HepG2 (cell line): ENCODE measurements around the gene CEP20. TPM values are rescaled to one million over a fixed set of nuclear protein-coding genes. Genes with fewer than 3 reads are reported as not detected.

Source experiments
- ATAC-seq: fragments of 200-7000 bp; cut with Tn5 transposase; 3 replicates; pipeline ENCODE4 v1.9.1; 2020; ENCODE audit warnings: mild to moderate bottlenecking, moderate library complexity
- BruUV-seq: library from RNA; stranded (reverse); fragments of 400-500 nt; replicated peaks from 2 replicates; lab custom pipeline; 2021; lab: Mats Ljungman, UMichigan
- CTCF ChIA-PET: fragments of 300-600 bp; formaldehyde crosslinking; extraction: SDS; loops from one replicate; lab custom pipeline; 2021; ENCODE audit warnings: low total read pairs, inconsistent platforms, low intra/inter-chr PET ratio; lab: Yijun Ruan, JAX
- POLR2A ChIA-PET: fragments of 350-600 bp; sonication (Branson Sonifier 250); formaldehyde crosslinking; loops from one replicate; lab custom pipeline; 2020; ENCODE audit warnings: antibody characterized with exemption, inconsistent platforms; lab: Yijun Ruan, JAX
- DNase-seq: peaks from one replicate; pipeline ENCODE4 v3.0.0-alpha.2; 2015; ENCODE audit warnings: low spot score
- FAIRE-seq: peaks from 3 replicates; lab custom pipeline; 2011; peaks lifted over from hg19 to GRCh38; lab: Jason Lieb, UNC
- H2AFZ ChIP-seq: one replicate; pipeline ENCODE4 v1.6.1; 2011; ENCODE audit warnings: low read length, inconsistent platforms
- H3K27ac ChIP-seq: fragments of 300-600 bp; 3 replicates; pipeline ENCODE4 v1.8.0; 2011; ENCODE audit warnings: mixed run types, mild to moderate bottlenecking, mixed read lengths, low read length, inconsistent platforms; ENCODE audit not compliant: insufficient read depth; ENCODE audit errors: extremely low read length
- H3K27me3 ChIP-seq, 2 experiments: fragments of 200-600 bp in 1 of 2; 2 replicates in 1 of 2; 3 replicates in 1 of 2; pipeline versions ENCODE4 v1.6.0 to v1.8.0; 2011; ENCODE audit warnings: low read length in 2 of 2, mild to moderate bottlenecking in 2 of 2, moderate library complexity in 2 of 2, inconsistent platforms in 1 of 2; ENCODE audit not compliant: insufficient read depth in 2 of 2, control insufficient read depth in 1 of 2
- H3K36me3 ChIP-seq, 2 experiments: fragments of 200-600 bp in 1 of 2; replicated peaks in 1 of 2; 2 replicates in 1 of 2; 3 replicates in 1 of 2; pipeline versions ENCODE4 v1.5.1 to v1.8.0; 2011; ENCODE audit warnings: low read length in 2 of 2, inconsistent platforms in 1 of 2; ENCODE audit not compliant: insufficient read depth in 2 of 2, control insufficient read depth in 1 of 2
- H3K4me1 ChIP-seq: 2 replicates; pipeline ENCODE4 v1.5.1; 2012; ENCODE audit warnings: low read length, inconsistent platforms; ENCODE audit not compliant: insufficient read depth
- H3K4me2 ChIP-seq: 2 replicates; pipeline ENCODE4 v1.6.0; 2011; ENCODE audit warnings: low read depth, low read length, inconsistent platforms
- H3K4me3 ChIP-seq, 3 experiments: fragments of 200-600 bp in 1 of 3; sonication (generic), shearing (Covaris generic) in 1 of 3; replicated peaks in 1 of 3; 2 replicates each; pipeline ENCODE4 v1.5.1; 2011 to 2016; ENCODE audit warnings: low read length in 3 of 3, inconsistent platforms in 2 of 3, low read depth in 2 of 3, mild to moderate bottlenecking in 2 of 3, control low read depth in 1 of 3, mixed read lengths in 1 of 3; ENCODE audit not compliant: insufficient read depth in 1 of 3
- H3K79me2 ChIP-seq: one replicate; pipeline ENCODE4 v1.6.1; 2011; ENCODE audit warnings: low read length, inconsistent platforms; ENCODE audit not compliant: insufficient read depth
- H3K9ac ChIP-seq: 2 replicates; pipeline ENCODE4 v1.6.0; 2011; ENCODE audit warnings: mild to moderate bottlenecking, low read depth, low read length, inconsistent platforms; ENCODE audit not compliant: insufficient read depth
- H3K9me3 ChIP-seq: 2 replicates; pipeline ENCODE4 v1.5.1; 2012; ENCODE audit warnings: mild to moderate bottlenecking, low read length
- H4K20me1 ChIP-seq: 2 replicates; pipeline ENCODE4 v1.6.0; 2011; ENCODE audit warnings: inconsistent platforms, mild to moderate bottlenecking, low read length, moderate library complexity; ENCODE audit not compliant: insufficient read depth
- AHR ChIP-seq: IDR thresholded peaks from 2 replicates; pipeline ENCODE4 v1.6.1; 2018; ENCODE audit warnings: missing genetic modification reagents, missing compliant biosample characterization
- CAMTA2 ChIP-seq: sonication (generic); formaldehyde crosslinking; IDR thresholded peaks from 2 replicates; pipeline ENCODE4 v1.4.0; 2020; ENCODE audit warnings: mild to moderate bottlenecking, missing genetic modification reagents, borderline replicate concordance
- HHEX ChIP-seq: IDR thresholded peaks from 2 replicates; pipeline ENCODE4 v1.6.1; 2016; ENCODE audit warnings: control low read depth
- KDM2A ChIP-seq: sonication (generic); formaldehyde crosslinking; IDR thresholded peaks from 2 replicates; pipeline ENCODE4 v1.4.0; 2020; ENCODE audit warnings: low read depth, missing genetic modification reagents, borderline replicate concordance
- MLLT10 ChIP-seq: sonication (generic); formaldehyde crosslinking; IDR thresholded peaks from 2 replicates; pipeline ENCODE4 v1.4.0; 2020; ENCODE audit warnings: missing genetic modification reagents
- NCOA2 ChIP-seq: sonication (generic); formaldehyde crosslinking; IDR thresholded peaks from 2 replicates; pipeline ENCODE4 v1.8.0; 2022; ENCODE audit warnings: inconsistent platforms
- PPARG ChIP-seq: conservative IDR thresholded peaks from 2 replicates; pipeline ENCODE4 v1.6.1; 2016; ENCODE audit warnings: missing biosample characterization, missing genetic modification reagents
- ZFP36 ChIP-seq: fragments of 150-350 bp; IDR thresholded peaks from 2 replicates; pipeline ENCODE4 v1.6.1; 2018; ENCODE audit warnings: borderline replicate concordance, low read length, low read depth; ENCODE audit not compliant: partially characterized antibody
- ZKSCAN5 ChIP-seq: sonication (generic); formaldehyde crosslinking; IDR thresholded peaks from 2 replicates; pipeline ENCODE4 v1.5.1; 2020; ENCODE audit warnings: mild to moderate bottlenecking, missing genetic modification reagents
- ZNF101 ChIP-seq: sonication (generic); formaldehyde crosslinking; IDR thresholded peaks from 2 replicates; pipeline ENCODE4 v1.4.0; 2020; ENCODE audit warnings: mild to moderate bottlenecking, low read depth, missing genetic modification reagents, borderline replicate concordance
- ZNF3 ChIP-seq: IDR thresholded peaks from 2 replicates; pipeline ENCODE4 v1.7.0; 2017; ENCODE audit warnings: inconsistent platforms
- ZNF607 ChIP-seq: sonication (generic); formaldehyde crosslinking; IDR thresholded peaks from 2 replicates; pipeline ENCODE4 v1.5.1; 2020; ENCODE audit warnings: missing genetic modification reagents, mild to moderate bottlenecking, borderline replicate concordance
- WGBS: methylation state at CpG from one replicate; pipeline ENCODE4 v1.1.6; 2017; ENCODE audit warnings: low lambda C conversion rate; 5-methylcytosine and 5-hydroxymethylcytosine counted together
- in situ Hi-C: cut with HindIII; loops from 2 replicates; pipeline ENCODE4 v1.10.0; 2017; ENCODE audit warnings: low pct_unique_long_range_greater_than_20kb; ENCODE audit not compliant: extremely low pct_ligation_motif_present
- intact Hi-C: fragments of 100-400 bp; cut with micrococcal nuclease; formaldehyde crosslinking; loops from one replicate; pipeline ENCODE4 v1.10.0; 2022; ENCODE audit not compliant: unreplicated experiment
- polyA plus RNA-seq, 8 experiments: library from polyadenylated mRNA; depleted of rRNA in 3 of 8; stranded (reverse) in 7 of 8; unstranded in 1 of 8; fragments of >200 nt; fragmentation: Illumina TruSeq in 4 of 8; extraction: Trizol in 4 of 8; gene quantifications; 2 replicates each; pipeline versions ENCODE4 v1.2.1 to v1.2.3, GENCODE V29; 2011 to 2016; ENCODE audit warnings: low read depth in 4 of 8, missing spikeins in 1 of 8, mixed read lengths in 1 of 8; ENCODE audit not compliant: insufficient read depth in 1 of 8
- total RNA-seq, 5 experiments: library from RNA; depleted of rRNA; stranded (reverse); fragments of >200 nt; fragmentation: Illumina TruSeq; extraction: Trizol; gene quantifications; 2 replicates each; pipeline ENCODE4 v1.2.3, GENCODE V29; 2016; ENCODE audit warnings: low read depth in 1 of 5
- TF ChIP-seq, protein P1 (sequence below): sonication (generic); formaldehyde crosslinking; IDR thresholded peaks from 2 replicates; pipeline ENCODE4 v1.4.0; 2020; ENCODE audit warnings: mild to moderate bottlenecking, missing genetic modification reagents, borderline replicate concordance
- TF ChIP-seq, protein P2 (sequence below), 2 experiments: sonication (generic) in 1 of 2; formaldehyde crosslinking in 1 of 2; IDR thresholded peaks; 2 replicates each; pipeline versions ENCODE4 v1.4.0 to v1.6.1; 2018 to 2020; ENCODE audit warnings: missing genetic modification reagents in 2 of 2, borderline replicate concordance in 1 of 2, low read depth in 1 of 2, mild to moderate bottlenecking in 1 of 2, missing biosample characterization in 1 of 2
- TF ChIP-seq, protein P3 (sequence below): sonication (generic); formaldehyde crosslinking; IDR thresholded peaks from 2 replicates; pipeline ENCODE4 v1.5.0; 2020; ENCODE audit warnings: mild to moderate bottlenecking, missing genetic modification reagents, moderate library complexity

CEP20 gene
- total and polyA plus RNA-seq, 2 of the 13 experiments (the other 11 are each of a cell fraction or from before 2014, with no cell fraction given): 53.0 to 54.1 TPM

DNA sequence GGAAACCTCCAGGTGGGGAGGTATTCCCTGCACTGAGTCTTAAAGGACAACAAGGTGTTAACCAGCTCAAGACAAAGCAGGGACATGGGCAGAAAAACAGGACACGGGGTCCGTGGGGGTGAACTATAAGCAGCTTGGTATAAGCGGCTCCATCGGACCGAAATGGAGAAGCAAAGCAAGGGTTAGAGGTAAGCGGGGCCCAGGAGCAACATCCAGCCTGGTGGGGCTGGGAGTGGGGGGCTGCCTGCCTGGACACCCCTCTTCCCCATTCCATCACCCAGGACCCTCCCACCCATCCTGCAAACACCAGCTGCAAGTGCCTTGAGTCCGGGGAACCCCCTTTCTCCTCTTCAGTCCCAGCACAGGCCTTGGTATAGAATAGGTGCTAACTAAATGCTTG is 61.1 kb downstream of the CEP20 start:
- DNase-seq (no peak), FAIRE-seq (no peak), ATAC-seq (no peak)
- no peaks in the 10 kb centered on the region for H4K20me1 ChIP-seq
- ChIA-PET CTCF (no interaction called here), POLR2A (no interaction called here)
- no TSS peak for BruUV-seq
- H3K27ac ChIP-seq: no peak overlapping the region
- H3K36me3 ChIP-seq: no peaks in the 10 kb centered on the region
- H2AFZ ChIP-seq: no peak overlapping the region
- in situ Hi-C loops (no loop called here), intact Hi-C loops (no loop called here)
- no peaks in the 10 kb centered on the region for H3K79me2 ChIP-seq
- H3K27me3 ChIP-seq: peaks cover 16 to 62% of the 10 kb centered on the region in 2 experiments
- no peak overlapping the region for H3K4me2 ChIP-seq
- WGBS: 51% methylated on average over 7 of the region's 7 CpGs
- H3K4me3 ChIP-seq: no peak overlapping the region
- H3K9me3 ChIP-seq: no peaks in the 10 kb centered on the region
- TF ChIP-seq NCOA2 (CRISPR knock-in tag) (no peak), ZFP36 (no peak), MLLT10 (CRISPR knock-in tag) (no peak), CAMTA2 (CRISPR knock-in tag) (no peak), PPARG (CRISPR knock-in tag) (no peak), ZKSCAN5 (CRISPR knock-in tag) (no peak), AHR (CRISPR knock-in tag) (no peak), ZNF3 (CRISPR knock-in tag) (no peak), ZNF607 (CRISPR knock-in tag) (no peak), HHEX (CRISPR knock-in tag) (no peak), KDM2A (CRISPR knock-in tag) (no peak), ZNF101 (CRISPR knock-in tag) (no peak)
- TF ChIP-seq, protein P1, sequence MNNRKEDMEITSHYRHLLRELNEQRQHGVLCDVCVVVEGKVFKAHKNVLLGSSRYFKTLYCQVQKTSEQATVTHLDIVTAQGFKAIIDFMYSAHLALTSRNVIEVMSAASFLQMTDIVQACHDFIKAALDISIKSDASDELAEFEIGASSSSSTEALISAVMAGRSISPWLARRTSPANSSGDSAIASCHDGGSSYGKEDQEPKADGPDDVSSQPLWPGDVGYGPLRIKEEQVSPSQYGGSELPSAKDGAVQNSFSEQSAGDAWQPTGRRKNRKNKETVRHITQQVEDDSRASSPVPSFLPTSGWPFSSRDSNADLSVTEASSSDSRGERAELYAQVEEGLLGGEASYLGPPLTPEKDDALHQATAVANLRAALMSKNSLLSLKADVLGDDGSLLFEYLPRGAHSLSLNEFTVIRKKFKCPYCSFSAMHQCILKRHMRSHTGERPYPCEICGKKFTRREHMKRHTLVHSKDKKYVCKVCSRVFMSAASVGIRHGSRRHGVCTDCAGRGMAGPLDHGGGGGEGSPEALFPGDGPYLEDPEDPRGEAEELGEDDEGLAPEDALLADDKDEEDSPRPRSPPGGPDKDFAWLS (CRISPR knock-in tag): no peak
- TF ChIP-seq, protein P2, sequence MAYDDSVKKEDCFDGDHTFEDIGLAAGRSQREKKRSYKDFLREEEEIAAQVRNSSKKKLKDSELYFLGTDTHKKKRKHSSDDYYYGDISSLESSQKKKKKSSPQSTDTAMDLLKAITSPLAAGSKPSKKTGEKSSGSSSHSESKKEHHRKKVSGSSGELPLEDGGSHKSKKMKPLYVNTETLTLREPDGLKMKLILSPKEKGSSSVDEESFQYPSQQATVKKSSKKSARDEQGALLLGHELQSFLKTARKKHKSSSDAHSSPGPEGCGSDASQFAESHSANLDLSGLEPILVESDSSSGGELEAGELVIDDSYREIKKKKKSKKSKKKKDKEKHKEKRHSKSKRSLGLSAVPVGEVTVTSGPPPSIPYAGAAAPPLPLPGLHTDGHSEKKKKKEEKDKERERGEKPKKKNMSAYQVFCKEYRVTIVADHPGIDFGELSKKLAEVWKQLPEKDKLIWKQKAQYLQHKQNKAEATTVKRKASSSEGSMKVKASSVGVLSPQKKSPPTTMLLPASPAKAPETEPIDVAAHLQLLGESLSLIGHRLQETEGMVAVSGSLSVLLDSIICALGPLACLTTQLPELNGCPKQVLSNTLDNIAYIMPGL (CRISPR knock-in tag; IDR thresholded peaks at IDR 0.05; ENCODE audit: borderline replicate concordance in 1 of 2, low read depth in 1 of 2): no peak
- TF ChIP-seq, protein P3, sequence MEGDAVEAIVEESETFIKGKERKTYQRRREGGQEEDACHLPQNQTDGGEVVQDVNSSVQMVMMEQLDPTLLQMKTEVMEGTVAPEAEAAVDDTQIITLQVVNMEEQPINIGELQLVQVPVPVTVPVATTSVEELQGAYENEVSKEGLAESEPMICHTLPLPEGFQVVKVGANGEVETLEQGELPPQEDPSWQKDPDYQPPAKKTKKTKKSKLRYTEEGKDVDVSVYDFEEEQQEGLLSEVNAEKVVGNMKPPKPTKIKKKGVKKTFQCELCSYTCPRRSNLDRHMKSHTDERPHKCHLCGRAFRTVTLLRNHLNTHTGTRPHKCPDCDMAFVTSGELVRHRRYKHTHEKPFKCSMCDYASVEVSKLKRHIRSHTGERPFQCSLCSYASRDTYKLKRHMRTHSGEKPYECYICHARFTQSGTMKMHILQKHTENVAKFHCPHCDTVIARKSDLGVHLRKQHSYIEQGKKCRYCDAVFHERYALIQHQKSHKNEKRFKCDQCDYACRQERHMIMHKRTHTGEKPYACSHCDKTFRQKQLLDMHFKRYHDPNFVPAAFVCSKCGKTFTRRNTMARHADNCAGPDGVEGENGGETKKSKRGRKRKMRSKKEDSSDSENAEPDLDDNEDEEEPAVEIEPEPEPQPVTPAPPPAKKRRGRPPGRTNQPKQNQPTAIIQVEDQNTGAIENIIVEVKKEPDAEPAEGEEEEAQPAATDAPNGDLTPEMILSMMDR (CRISPR knock-in tag): no peak
- H3K9ac ChIP-seq: no peak overlapping the region
- H3K4me1 ChIP-seq: no peaks in the 10 kb centered on the region
